Measurements from ENCODE around the gene MSI2. TPM values are rescaled to one million over a fixed set of nuclear protein-coding genes. Genes with fewer than 3 reads are reported as not detected.

MSI2 gene
- total RNA-seq, 1 donor from 2014 or later = 75.5 TPM

- no peaks in the 10 kb centered on the region for H3K36me3 Mint-ChIP-seq (ENCODE audit: unreplicated experiment)
Observed at GRCh38 chr17:57482657-57483056, 226.3 kb downstream of the MSI2 start.

GRCh38 chr17:57484081-57484666, 227.9 kb downstream of the MSI2 start:
- no peak for TF ChIP-seq CTCF (IDR thresholded peaks at IDR 0.05)
- no peak overlapping the region for H3K4me3 Mint-ChIP-seq (ENCODE audit: unreplicated experiment)
- H3K9me3 Mint-ChIP-seq (ENCODE audit: unreplicated experiment) = no peaks in the 10 kb centered on the region
- H3K4me1 Mint-ChIP-seq (ENCODE audit: unreplicated experiment) = peaks cover 64% of the 10 kb centered on the region
- H3K27me3 Mint-ChIP-seq (ENCODE audit: unreplicated experiment) = no peaks in the 10 kb centered on the region
- peaks cover 1% of the 10 kb centered on the region for H3K36me3 Mint-ChIP-seq (ENCODE audit: unreplicated experiment)
- DNase-seq (ENCODE audit: extremely low spot score, unreplicated experiment) = no peak
- H3K27ac Mint-ChIP-seq (ENCODE audit: unreplicated experiment) = peak overlapping the region; percentile 21

More at GRCh38 chr17:57482657-57483056, 226.3 kb downstream of the MSI2 start:
- DNase-seq (ENCODE audit: extremely low spot score, unreplicated experiment) = no peak
- H3K4me3 Mint-ChIP-seq (ENCODE audit: unreplicated experiment) = no peak overlapping the region
- no peaks in the 10 kb centered on the region for H3K27me3 Mint-ChIP-seq (ENCODE audit: unreplicated experiment)
- H3K9me3 Mint-ChIP-seq (ENCODE audit: unreplicated experiment) = no peaks in the 10 kb centered on the region
- peaks cover 67% of the 10 kb centered on the region for H3K4me1 Mint-ChIP-seq (ENCODE audit: unreplicated experiment)
- TF ChIP-seq CTCF (IDR thresholded peaks at IDR 0.05) = no peak
- peak overlapping the region; percentile 39 for H3K27ac Mint-ChIP-seq (ENCODE audit: unreplicated experiment)

- H3K9me3 Mint-ChIP-seq (ENCODE audit: unreplicated experiment) = no peaks in the 10 kb centered on the region
- peak overlapping the region; percentile 21 for H3K27ac Mint-ChIP-seq (ENCODE audit: unreplicated experiment)
- TF ChIP-seq CTCF (IDR thresholded peaks at IDR 0.05) = no peak
- no peak for DNase-seq (ENCODE audit: extremely low spot score, unreplicated experiment)
- no peak overlapping the region for H3K4me3 Mint-ChIP-seq (ENCODE audit: unreplicated experiment)
- peaks cover 65% of the 10 kb centered on the region for H3K4me1 Mint-ChIP-seq (ENCODE audit: unreplicated experiment)
- no peaks in the 10 kb centered on the region for H3K27me3 Mint-ChIP-seq (ENCODE audit: unreplicated experiment)
- peaks cover 2% of the 10 kb centered on the region for H3K36me3 Mint-ChIP-seq (ENCODE audit: unreplicated experiment)
Observed at GRCh38 chr17:57484826-57485565, 228.7 kb downstream of the MSI2 start.

- peaks cover 61% of the 10 kb centered on the region for H3K4me1 Mint-ChIP-seq (ENCODE audit: unreplicated experiment)
- TF ChIP-seq CTCF (IDR thresholded peaks at IDR 0.05) = no peak
- no peak overlapping the region for H3K4me3 Mint-ChIP-seq (ENCODE audit: unreplicated experiment)
- no peaks in the 10 kb centered on the region for H3K9me3 Mint-ChIP-seq (ENCODE audit: unreplicated experiment)
- DNase-seq (ENCODE audit: extremely low spot score, unreplicated experiment) = no peak
- no peak overlapping the region for H3K27ac Mint-ChIP-seq (ENCODE audit: unreplicated experiment)
- H3K36me3 Mint-ChIP-seq (ENCODE audit: unreplicated experiment) = peaks cover 2% of the 10 kb centered on the region
- H3K27me3 Mint-ChIP-seq (ENCODE audit: unreplicated experiment) = no peaks in the 10 kb centered on the region
Observed at GRCh38 chr17:57485566-57485865, 229.2 kb downstream of the MSI2 start.

Measured in osteocyte (in vitro differentiated cells).